Measurements from ENCODE around the gene SIK3.
"Not testable (repeated sequence)": the region's sequence is repeated elsewhere in the genome, so short reads cannot be mapped to it uniquely, and the experiment has no call there.

SIK3 gene

DNA sequence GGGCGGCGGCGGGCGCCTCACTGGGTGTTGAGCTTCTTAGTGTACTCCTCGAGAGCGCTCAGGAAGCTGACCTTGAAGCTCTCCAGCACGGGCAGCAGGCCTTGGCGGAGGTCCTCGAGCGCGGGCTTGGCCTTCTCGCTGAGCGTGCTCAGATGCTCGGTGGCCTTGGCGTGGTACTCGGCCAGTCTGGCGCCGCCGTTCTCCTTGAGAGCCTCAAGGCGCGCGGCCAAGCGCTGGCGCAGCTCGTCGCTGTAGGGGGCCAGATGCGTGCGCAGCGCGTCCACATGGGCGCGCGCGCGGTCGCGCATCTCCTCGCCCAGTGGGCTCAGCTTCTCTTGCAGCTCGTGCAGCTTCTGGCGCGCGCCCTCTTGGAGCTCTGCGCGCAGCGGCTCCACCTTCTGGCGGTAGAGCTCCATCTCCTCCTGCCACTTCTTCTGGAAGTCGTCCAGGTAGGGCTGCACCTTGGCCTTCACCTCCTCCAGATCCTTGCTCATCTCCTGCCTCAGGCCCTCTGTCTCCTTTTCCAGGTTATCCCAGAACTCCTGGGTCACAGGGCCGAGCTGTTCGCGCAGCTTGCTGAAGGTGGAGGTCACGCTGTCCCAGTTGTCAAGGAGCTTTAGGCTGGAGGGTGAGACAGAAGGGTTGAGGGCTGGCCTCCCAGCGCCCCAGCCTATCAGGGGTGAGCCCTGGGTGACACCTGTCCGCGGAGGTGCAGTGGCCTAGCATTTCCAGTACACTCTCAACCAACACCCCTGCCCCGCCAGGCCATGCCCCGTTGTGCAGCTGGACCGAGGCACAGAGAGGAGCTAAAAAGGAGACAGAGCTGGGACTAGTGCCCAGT is 262.2 kb downstream of the SIK3 start:
- FAIRE-seq: no peak

- FAIRE-seq: no peak
Measured at GRCh38 chr11:116835042-116835772, 263.0 kb downstream of the SIK3 start.

- not testable (repeated sequence) for FAIRE-seq
Measured at GRCh38 chr11:116834535-116835041, 263.6 kb downstream of the SIK3 start.

DNA sequence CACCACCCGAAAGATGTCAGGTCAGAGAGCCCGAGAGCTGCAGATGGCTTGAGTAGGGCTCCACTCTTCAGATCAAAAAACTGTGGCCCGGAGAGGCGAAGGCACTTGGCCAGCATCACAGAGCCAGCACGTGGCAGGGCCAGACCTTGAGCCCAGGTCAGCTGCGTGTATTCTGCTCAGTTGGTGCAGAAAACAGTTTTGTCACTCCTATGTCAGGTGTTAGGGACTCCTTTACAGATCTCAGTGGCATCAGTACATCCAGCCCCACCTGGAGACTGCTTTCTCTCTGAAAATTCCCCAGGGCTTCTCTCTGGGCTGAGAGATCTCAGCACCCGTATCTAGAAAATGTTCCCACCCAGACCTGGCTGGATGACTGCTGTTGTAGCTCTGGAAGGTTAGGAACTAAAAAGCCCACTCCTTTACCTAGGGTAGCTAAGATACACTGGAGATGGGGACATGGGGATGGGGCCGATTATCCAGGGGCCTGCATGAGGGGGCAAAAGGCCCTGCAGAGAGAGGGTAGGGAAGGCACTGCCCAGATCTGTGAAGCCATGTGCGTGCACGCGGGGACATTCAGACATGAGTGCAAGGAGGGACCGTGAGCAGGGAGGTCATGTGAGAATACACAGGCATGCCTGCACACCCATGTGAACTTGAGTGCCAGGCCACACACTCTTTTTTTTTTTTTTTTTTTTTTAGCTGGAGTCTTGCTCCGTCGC is 264.3 kb downstream of the SIK3 start:
- no peak for FAIRE-seq

GRCh38 chr11:116833491-116833815 is 264.8 kb downstream of the SIK3 start:
- FAIRE-seq: no peak

DNA sequence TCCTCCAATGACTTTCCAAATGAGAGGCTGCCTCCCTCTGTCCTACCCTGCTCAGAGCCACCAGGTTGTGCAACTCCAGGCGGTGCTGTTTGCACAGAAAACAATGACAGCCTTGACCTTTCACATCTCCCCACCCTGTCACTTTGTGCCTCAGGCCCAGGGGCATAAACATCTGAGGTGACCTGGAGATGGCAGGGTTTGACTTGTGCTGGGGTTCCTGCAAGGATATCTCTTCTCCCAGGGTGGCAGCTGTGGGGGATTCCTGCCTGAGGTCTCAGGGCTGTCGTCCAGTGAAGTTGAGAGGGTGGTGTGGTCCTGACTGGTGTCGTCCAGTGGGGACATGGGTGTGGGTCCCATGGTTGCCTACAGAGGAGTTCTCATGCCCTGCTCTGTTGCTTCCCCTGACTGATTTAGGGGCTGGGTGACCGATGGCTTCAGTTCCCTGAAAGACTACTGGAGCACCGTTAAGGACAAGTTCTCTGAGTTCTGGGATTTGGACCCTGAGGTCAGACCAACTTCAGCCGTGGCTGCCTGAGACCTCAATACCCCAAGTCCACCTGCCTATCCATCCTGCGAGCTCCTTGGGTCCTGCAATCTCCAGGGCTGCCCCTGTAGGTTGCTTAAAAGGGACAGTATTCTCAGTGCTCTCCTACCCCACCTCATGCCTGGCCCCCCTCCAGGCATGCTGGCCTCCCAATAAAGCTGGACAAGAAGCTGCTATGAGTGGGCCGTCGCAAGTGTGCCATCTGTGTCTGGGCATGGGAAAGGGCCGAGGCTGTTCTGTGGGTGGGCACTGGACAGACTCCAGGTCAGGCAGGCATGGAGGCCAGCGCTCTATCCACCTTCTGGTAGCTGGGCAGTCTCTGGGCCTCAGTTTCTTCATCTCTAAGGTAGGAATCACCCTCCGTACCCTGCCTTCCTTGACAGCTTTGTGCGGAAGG is 265.6 kb downstream of the SIK3 start:
- no peak for FAIRE-seq

- FAIRE-seq: no peak
Measured at GRCh38 chr11:116831790-116832349, 266.4 kb downstream of the SIK3 start.

GRCh38 chr11:116830184-116830912 is 267.9 kb downstream of the SIK3 start:
- no peak for FAIRE-seq

GRCh38 chr11:116829525-116830183 is 268.6 kb downstream of the SIK3 start, which contains the start of gene APOC3:
APOC3 (plus strand) TSS chr11:116829907; CDS start chr11:116830583, 676 bp downstream.
- no peak for FAIRE-seq

GRCh38 chr11:116828632-116829524 is 269.4 kb downstream of the SIK3 start:
- no peak for FAIRE-seq

DNA sequence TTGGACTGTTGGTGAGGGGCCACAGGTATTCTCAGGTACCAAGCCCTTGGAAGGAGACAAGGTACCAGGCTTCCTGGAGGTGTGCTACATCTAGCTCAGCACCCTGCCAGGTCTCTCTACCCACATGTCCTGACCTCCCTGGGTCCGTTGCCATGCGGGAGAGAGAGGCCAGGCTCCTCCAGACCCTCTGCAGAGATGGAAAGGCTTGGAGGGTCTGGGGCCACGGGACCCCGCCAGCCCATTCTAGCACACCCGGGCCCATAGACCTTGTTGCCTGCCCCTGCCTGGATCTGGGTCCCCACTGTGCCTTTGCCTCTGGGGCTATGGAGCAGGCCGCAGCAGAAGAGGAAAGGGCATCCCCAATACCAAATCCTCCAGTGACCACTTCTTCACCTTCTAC is 270.8 kb downstream of the SIK3 start:
- FAIRE-seq: no peak

- no peak for FAIRE-seq
Measured at GRCh38 chr11:116826751-116827431, 271.3 kb downstream of the SIK3 start.

DNA sequence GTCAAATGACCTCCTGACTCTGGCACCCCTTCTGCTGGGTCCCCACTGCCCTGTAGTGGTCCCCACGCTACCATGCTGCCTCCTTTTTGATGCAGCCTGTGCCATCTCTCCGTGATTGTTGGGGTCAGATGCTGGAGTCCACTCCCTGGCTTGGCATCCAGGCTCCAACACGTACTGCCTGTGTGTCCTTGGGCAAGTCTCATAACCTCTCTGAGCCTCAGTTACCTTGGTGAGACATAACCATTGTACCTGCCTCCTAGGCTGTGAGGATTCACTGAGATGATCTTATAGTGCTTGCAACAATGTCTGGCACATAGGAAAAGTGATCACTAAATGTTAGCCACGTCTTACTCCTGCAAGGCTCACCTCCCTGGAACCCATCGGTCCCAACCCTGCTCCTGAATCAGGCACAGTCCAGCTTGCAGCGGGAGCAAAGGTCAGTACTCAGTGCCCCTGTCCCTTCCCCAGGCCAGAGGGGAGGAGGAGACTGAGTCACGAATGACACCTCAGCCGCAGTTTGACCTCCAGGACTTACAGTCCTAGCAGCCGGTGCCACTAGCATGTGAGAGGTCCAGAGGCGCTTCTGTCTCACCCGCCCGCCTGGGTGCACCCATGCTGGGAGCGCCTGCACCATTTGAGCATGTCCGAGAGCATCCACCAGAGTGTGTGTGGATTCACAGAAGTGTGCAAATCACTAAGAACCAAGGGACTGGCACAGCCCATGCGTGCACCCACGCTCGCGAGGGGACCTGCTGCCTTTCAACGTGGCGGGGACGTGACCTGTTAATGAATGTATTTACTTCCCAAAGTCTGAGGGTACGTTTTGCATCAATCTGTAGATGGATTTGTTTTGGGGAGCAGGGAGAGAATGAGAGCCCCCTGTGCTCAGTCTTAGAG is 272.1 kb downstream of the SIK3 start:
- FAIRE-seq: no peak

DNA sequence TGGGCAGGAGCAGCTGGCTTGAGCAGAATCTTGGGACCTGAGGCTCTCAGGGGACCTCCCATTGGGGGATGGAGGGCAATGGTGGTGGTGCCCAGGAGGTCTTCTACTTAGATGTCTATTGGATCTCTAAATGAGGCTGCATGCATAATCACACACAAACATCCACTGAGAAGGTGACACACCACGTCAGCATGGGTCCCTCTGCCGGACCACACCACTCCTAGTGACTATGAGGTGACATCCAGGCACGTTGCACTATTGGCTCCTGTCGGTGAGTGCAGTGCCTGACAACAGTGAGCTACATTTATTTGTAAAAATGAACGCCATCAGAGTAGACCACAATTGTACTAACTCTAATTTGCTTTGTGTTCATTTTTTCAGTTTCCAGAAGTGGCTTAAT is 272.8 kb downstream of the SIK3 start:
- FAIRE-seq: no peak

DNA sequence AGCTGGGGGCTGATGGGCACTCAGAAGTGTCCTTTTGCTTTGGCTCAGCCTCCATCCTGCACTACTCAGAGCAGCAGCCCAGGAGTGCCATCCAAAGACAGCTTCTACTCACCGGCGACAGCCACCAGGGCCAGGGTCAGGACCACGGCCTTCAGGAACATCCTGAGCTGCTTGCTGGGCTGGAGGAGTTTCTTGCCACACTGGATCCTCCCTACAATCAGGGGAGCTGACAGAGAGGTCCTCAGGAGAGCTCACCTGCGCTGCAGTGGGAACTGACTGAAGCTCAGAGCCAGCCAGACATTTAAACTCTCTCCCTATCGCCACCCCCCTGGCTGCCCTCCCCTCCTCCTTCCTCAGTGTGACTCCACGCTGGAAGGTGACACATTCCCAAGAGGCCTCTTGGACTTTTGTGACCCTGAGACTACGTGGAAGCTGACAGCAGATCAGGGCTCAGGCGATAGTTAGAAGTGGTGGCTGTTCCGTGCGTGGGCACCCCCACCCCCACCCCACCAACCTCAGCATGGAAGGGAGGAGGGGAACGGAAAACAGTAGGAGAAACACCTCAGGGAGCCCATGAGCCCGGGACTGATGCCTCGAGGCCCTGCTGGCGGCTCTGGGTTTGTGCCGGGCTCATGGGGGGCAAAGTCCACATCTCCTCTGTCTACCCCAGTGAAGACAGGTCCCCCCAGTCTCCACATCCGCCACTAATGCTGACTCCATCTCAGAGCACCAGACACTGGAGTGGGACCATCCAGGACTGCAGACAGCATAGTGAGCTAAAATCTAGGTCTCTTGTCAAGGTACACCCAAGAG is 275.0 kb downstream of the SIK3 start, which contains the start of gene APOA4:
Gene APOA4, minus strand, starts transcription at position 274 of the 813 bp plus-strand sequence. Its CDS starts 113 bp downstream, at position 161.
- FAIRE-seq: no peak

- no peak for FAIRE-seq
Measured at GRCh38 chr11:116822575-116822974, 275.7 kb downstream of the SIK3 start.

All from colon (tissue), 2 donors.